Hematopoietic multipotent progenitor cell (in vitro differentiated cells): ENCODE results near the gene SLC6A20. TPM values are rescaled to one million over a fixed set of nuclear protein-coding genes. Genes with fewer than 3 reads are reported as not detected.

Experiments used
- DNase-seq, 3 donors: peaks; one replicate each; pipeline ENCODE4 v3.0.0-alpha.2; 2011 to 2015; ENCODE audit warnings: low read depth in 2 of 3, low spot score in 2 of 3
- total RNA-seq: library from RNA; depleted of rRNA; stranded (reverse); fragments of >200 nt; gene quantifications from one replicate; pipeline ENCODE4 v1.2.3, GENCODE V29; 2012

Gene SLC6A20
- total RNA-seq: under 0.01 TPM

DNA sequence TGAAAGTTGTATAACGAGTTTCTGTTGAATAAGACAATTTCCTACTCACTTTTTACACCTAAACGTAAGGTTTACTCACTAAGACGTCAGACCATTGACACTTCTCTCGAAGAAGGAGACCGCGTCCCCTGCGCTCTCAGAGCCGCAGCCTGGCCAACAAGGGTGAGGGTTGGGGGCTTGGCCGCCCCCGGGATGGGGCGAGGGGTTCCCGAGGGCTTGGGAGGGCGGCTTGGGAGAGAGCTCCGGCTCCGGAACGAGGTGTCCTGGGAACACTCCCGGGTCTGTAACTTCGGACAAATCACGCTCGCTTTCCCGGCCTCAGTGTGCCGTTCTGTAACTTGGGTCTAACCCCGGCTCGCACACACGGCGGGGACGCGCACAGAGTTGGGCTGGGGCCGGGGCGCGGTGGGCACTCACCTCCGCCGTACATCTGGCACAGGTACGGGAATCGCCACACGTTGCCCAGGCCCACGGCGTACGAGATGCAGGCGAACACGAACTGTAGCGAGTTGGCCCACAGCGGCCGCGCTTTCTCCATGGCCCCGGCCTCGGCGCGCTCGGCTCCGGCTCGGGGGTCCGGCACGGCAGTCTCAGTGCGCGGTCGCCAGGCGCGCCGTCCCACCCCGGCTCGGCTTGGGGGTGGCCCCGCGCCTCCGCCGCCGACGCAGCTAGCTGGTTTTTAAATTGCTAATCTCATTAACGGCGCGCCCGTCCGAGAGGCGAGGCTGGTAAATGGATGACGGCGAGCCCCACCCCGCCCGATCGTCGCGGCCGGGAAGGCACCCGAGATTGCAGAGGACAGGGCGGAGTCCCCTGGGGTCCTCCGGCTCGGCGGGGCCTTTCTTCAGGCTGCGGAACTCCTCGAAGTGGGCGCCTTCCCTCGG is at the start of gene SLC6A20:
Gene SLC6A20, minus strand, starts transcription at position 655 of the 884 bp plus-strand sequence. Its CDS starts 117 bp downstream, at position 538.
- peak in 2 of 3 donors; percentile 12 to 25 for DNase-seq

DNA sequence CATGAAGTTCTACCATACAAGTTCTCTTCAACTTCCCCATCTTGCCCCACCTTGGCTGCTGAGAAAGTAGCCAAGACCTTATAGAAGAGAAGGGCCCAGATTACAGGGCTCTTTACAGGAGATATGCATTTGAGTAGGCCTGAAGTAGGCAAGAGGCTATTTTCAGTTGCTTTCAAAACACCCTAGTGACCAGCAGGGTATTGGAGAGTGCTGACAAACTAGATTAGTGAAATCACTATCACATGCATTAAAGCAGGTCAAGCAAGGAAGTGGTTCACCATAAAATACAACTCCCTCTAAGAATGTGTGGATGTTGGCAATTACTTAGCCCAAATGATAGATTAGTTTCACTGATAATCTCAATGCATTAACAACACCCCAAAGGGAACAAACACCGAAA is 48.3 kb upstream of the SLC6A20 start:
- DNase-seq: no peak

- DNase-seq: no peak
These were observed 46.7 kb upstream of the SLC6A20 start for GRCh38 chr3:45842851-45843625.

DNA sequence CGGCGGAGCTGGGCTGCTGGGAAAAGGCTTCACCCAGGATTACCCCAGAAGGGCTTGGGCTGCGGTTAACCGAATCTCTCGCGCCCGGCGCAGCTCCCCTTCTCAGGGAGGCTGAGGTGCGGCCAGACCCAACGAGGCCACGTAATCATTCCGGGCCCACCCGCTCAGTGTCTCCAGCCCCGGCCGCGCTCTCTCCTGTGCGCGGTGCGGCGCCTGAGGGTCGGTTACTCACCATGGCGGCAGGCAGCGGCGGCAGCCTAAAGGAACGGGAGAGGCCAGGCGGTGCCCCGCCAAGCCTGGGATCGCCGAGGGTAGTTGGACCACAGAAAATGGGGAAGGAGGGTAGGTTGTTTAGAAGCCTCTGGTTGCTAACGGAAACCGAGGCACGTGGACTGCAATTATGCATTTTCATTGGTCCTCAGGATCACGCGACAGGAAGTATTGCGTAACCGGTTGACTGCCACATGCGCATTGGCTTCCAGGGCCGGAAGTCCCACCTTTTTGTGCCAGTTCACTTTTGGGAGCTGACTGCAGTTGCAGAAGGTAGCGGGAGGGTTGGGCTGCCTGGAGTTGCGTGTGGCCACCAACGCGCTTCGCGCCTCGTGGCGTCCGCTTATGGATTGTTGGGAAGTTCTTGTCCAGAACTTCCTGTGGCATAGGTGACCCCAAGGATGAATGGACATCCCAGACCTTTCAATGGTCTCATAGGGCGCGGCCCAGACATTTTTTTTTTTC is 45.6 kb upstream of the SLC6A20 start, which contains the start of gene LZTFL1:
Gene LZTFL1, minus strand, starts transcription at position 363 of the 735 bp plus-strand sequence. Its CDS starts 128 bp downstream, at position 235.
- DNase-seq: peak; percentile 75 to 98 (median 96)

- DNase-seq: peak in 1 of 3 donors; percentile 60
These were observed 45.1 kb upstream of the SLC6A20 start for GRCh38 chr3:45841420-45841756.

DNA sequence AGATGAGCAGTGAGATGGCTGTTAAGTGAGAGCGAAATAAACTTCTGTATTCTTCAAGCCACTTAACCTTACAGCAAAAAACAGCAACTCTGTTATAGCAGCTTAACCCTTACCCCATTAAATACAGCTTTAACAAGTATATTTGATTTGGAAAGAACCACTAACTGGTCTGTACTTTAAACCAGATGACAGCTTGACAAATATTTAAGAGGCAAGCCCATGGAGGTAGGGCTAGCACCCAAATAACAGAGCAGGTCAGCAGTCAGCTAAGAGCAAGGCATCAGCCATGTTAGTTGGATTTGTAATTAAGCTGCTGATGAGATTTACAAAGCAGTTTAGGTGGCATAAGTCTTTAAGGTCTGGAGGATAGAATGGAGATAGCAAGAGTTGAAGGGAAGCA is 42.1 kb upstream of the SLC6A20 start:
- DNase-seq: no peak

DNA sequence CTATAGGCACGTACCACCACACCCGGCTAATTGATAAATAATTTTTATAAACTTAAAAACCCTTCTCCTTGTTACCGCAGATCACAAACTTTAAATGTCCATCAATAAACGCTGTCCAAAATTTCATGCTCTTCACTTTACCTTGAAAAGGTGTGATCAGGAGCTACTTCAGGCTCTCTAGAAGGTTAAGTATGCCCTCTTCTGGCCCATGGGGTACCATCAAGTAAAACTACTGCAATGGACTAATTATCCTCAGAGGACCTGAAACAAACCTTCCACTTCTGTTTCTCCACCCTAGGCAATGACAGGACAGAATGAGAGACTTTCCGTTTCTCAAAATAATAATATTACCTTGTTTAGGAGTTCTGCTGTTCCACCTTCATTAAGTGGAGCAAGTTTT is 36.4 kb upstream of the SLC6A20 start:
- DNase-seq: peak in 2 of 3 donors; percentile 5 to 16

DNA sequence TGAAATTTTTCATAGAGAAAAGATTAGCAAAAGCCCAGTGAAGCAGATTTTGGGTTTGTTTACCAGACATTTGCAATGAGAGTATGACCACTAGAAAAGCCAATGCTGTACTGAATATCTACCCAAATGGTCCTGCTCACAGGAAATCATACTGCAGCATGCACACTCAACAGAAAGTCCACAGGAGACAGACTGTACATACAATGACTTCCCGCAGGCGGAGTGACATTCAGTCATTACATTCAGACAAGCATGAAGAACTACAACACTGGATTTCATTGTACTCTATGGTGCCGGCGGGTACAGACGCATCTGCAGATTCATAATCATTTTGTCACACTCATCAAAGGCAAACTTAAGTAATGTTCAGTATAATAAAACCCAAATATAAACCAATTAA is 33.8 kb upstream of the SLC6A20 start:
- DNase-seq: no peak

GRCh38 chr3:45826908-45827307 is 30.6 kb upstream of the SLC6A20 start:
- no peak for DNase-seq

DNA sequence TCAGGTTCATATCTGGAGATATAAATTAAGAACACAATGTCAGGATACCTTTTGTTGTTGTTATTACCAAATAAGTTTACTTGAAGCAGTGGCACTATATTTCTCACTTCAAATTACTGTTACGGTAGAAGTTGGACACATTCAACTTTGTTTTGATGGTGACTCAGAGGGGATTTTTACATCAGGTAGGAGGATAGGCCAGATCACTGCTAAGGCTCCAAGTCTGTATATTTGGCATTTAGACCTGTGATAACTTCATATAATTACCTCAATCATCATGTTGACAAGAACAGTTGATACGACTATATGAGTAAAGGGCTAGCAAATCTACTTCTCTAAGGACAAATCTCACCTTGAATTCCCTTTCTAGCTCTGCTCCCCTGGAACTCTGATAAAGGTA is 30.0 kb upstream of the SLC6A20 start:
- no peak for DNase-seq

DNA sequence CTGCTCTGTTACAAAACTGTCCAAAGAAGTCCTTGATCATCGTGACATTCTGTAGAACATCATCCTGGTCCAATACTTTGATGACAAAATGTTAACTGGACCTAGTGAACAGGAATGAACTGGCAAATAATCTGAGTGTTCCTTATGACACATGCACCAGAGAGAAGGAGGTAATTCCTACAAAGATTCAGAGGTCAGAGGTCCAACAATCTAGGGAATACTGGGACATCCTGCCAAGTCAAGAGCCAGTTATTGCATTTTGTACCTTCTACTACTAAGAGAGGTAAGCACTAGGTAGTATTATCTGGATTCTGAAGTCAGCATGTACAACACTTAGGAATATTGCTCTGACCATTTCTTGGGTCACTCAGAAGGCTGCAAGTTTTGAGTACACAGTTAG is 24.8 kb upstream of the SLC6A20 start:
- no peak for DNase-seq

- DNase-seq: no peak
These were observed 23.2 kb upstream of the SLC6A20 start for GRCh38 chr3:45819543-45819942.

DNA sequence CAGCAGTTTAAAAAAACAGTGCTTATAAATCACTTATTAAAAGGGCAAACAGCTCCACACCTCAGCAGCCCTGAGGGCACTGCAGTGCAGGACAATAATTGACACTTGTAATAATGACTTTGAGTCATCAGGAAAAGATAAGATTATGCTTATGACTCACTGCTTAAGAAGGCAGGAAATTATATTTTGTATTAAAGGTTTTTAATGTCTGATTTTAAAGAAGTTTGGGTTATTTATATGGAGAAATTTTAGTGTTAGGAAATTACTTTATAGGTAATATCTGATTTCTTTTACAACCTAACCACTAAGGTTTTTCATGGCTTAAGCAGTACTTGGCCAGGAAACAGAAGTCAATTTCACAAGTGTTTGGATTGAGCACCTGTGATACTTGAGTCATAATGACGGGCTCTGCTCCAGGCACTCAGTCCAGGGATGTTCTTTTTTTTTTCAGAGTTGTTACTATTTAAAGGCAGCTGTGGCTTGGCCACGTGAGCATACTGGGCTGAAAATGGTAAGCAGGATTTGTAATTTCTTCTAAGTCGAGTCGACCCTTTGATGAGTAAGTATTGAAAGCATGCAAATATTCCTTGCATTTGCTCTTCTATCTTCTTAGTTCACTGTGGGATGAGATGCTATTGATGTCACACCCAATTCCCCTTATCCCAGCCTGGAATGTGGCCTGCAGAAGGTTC is 21.6 kb upstream of the SLC6A20 start:
- no peak for DNase-seq

GRCh38 chr3:45816544-45816943 is 20.2 kb upstream of the SLC6A20 start:
- DNase-seq: no peak

DNA sequence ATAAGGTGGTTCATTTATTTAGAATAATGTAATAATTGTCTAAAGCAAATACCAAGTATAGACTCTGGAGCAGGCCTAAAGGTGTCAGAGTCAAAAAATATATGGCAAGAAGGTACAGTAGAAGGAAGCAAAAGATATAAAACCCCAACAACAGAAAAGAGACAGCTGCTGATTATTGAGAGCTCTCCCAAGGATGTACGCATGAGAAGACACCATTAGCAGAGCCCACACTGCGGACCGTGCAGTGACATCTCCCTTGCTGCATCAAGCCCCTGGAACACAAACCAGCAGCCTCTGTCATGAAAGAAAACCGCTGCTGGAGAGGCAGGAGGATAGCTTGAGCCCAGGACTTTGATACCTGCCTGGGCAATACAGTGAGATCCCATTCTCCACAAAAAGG is 18.0 kb upstream of the SLC6A20 start:
- DNase-seq: no peak

GRCh38 chr3:45807681-45808540 is 11.6 kb upstream of the SLC6A20 start:
- no peak for DNase-seq

DNA sequence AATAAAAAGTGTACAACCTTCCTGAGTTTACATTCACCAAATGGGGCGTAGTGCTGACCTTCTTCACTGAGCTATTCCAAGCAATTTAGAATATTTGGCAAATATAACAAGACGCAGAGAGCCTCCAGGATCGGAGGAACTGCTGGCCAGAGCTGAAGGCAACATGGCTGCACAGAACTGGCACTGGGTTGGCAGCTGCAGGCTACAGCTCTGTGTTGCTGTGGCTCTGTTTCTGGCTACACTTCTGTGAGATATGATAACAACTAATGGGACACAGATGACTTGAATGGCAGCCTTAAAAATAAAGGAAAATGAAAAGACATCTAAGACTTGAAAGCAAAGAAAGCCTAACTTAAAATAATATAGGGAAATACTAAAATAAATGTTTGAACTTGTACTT is 10.8 kb upstream of the SLC6A20 start:
- no peak for DNase-seq

DNA sequence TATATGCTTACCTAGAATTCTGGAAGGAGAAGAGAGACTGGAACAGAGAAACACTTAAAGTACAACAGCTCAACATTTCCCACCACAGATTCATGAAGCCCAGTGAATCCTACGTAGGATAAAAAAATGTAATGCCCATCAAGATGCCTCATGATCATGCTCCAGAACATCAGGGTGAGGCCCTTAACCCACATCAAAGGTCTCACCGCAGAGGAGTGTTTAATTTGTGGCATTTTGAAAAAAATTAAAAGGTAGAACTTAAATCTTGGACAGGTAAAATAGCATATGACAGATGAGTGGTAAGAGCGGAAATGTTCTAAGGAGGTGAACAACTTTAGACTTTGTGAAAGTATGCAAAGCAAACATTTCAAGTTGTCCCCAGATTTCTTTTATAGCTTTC is 9.7 kb upstream of the SLC6A20 start:
- no peak for DNase-seq

DNA sequence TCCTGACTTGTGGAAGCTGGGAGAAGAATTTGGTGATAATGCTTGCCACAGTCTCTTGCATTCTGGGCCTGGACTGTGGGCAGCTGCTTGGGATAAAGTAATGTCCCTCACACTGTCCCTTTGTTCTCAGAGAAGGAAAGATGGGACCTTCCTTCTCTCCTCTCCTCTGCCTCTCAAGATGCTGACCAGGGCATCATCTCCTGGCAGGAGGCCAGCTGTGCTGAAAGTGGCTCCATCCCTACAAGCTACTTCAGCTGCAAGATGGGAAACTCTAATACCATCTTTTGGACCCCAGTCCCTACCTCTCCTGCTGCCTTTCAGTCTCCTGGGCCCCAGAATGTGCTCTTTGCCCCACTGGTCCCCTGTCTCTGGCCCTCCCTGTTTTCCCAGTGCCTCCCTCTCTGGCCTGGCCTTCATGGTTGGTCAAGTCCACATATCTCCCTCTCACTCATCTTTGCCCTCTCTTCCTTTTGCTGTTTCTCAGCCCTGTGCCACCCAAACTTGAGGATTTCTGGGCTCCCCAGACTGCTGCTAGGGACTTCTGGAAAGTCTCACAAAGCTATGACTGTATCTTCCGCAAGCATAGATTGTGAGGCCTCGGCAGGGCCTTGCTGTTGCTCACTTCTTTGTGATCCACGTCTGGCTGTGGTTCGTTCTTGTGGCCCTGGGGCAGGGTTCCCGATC is 7.1 kb upstream of the SLC6A20 start:
- DNase-seq: no peak
